K562 (cell line): Measurements from ENCODE around the gene PTP4A2.

ENCODE experiments used
- ILK ChIP-seq: fragments of 450-650 bp; IDR thresholded peaks from 2 replicates; pipeline ENCODE4 v1.6.1; 2016; ENCODE audit warnings: missing genetic modification characterization, low read depth, mild to moderate bottlenecking, missing compliant biosample characterization, moderate library complexity, borderline replicate concordance
- TF ChIP-seq, protein P1 (sequence below): fragments of 450-650 bp; IDR thresholded peaks from 2 replicates; pipeline ENCODE4 v1.7.1; 2018; ENCODE audit warnings: mild to moderate bottlenecking, low read depth; ENCODE audit not compliant: partially characterized antibody

DNA sequence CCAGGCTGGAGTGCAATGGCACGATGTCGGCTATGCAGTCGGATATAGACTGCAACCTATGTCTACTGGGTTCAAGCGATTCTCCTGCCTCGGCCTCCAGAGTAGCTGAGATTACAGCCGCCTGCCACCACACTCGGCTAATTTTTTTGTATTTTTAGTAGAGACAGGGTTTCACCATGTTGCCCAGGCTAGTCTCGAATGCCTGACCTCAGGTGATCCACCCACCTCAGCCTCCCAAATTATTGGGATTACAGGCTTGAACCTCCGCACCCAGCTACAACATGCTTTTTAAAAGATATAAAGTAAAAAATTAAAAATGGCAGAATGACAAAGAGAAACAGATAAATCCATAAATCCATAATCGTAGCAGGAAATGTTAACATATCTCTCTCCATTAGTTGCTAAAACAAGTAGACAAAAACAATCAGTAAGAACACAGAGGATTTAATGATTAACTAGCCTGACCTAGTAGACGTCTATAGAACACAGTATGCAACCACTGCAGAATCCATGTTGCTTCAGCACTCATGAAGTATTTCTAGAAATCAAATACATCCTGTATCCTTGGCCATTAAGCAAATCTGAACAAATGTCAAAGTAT, 62.4 kb downstream of the PTP4A2 start:
- TF ChIP-seq, protein P1, sequence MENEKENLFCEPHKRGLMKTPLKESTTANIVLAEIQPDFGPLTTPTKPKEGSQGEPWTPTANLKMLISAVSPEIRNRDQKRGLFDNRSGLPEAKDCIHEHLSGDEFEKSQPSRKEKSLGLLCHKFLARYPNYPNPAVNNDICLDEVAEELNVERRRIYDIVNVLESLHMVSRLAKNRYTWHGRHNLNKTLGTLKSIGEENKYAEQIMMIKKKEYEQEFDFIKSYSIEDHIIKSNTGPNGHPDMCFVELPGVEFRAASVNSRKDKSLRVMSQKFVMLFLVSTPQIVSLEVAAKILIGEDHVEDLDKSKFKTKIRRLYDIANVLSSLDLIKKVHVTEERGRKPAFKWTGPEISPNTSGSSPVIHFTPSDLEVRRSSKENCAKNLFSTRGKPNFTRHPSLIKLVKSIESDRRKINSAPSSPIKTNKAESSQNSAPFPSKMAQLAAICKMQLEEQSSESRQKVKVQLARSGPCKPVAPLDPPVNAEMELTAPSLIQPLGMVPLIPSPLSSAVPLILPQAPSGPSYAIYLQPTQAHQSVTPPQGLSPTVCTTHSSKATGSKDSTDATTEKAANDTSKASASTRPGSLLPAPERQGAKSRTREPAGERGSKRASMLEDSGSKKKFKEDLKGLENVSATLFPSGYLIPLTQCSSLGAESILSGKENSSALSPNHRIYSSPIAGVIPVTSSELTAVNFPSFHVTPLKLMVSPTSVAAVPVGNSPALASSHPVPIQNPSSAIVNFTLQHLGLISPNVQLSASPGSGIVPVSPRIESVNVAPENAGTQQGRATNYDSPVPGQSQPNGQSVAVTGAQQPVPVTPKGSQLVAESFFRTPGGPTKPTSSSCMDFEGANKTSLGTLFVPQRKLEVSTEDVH, result no peak
- no peak for TF ChIP-seq ILK (tag)
